Osteoblast (primary cell): ENCODE data around the gene MAPK11. TPM values are rescaled to one million over a fixed set of nuclear protein-coding genes. Genes with fewer than 3 reads are reported as not detected.

ENCODE experiments used
- DNase-seq: peaks from one replicate; pipeline ENCODE4 v3.0.0; 2011; ENCODE audit warnings: low spot score, mixed read lengths; ENCODE audit not compliant: insufficient read length; ENCODE audit errors: missing footprints
- H2AFZ ChIP-seq: 2 replicates; pipeline ENCODE4 v1.6.0; 2011; ENCODE audit warnings: mild to moderate bottlenecking, low read length
- H3K27ac ChIP-seq: 2 replicates; pipeline ENCODE4 v1.5.1; 2011; ENCODE audit warnings: mild to moderate bottlenecking, low read depth, low read length, moderate library complexity
- H3K27me3 ChIP-seq: 2 replicates; pipeline ENCODE4 v1.6.0; 2012; ENCODE audit warnings: mild to moderate bottlenecking, control low read depth, inconsistent platforms, low read length, moderate library complexity; ENCODE audit not compliant: insufficient read depth
- H3K36me3 ChIP-seq: 2 replicates; pipeline ENCODE4 v1.5.1; 2011; ENCODE audit warnings: mild to moderate bottlenecking, low read length, control low read depth, moderate library complexity; ENCODE audit not compliant: insufficient read depth
- H3K4me1 ChIP-seq: 2 replicates; pipeline ENCODE4 v1.5.1; 2011; ENCODE audit warnings: mild to moderate bottlenecking, low read length, control low read depth, moderate library complexity; ENCODE audit not compliant: insufficient read depth
- H3K4me2 ChIP-seq: 2 replicates; pipeline ENCODE4 v1.6.0; 2011; ENCODE audit warnings: mild to moderate bottlenecking, low read length; ENCODE audit not compliant: insufficient read depth
- H3K4me3 ChIP-seq: fragments of 200-600 bp; sonication (generic); 3 replicates; pipeline ENCODE4 v1.5.1; 2012; ENCODE audit warnings: mild to moderate bottlenecking, low read length, inconsistent platforms; ENCODE audit not compliant: insufficient read depth
- H3K79me2 ChIP-seq: 2 replicates; pipeline ENCODE4 v1.6.0; 2012; ENCODE audit warnings: mild to moderate bottlenecking, low read length, control low read depth, inconsistent platforms; ENCODE audit not compliant: insufficient read depth
- H3K9me3 ChIP-seq: 2 replicates; pipeline ENCODE4 v1.5.1; 2011; ENCODE audit warnings: low read depth, low read length, control low read depth
- H4K20me1 ChIP-seq: 2 replicates; pipeline ENCODE4 v1.6.0; 2012; ENCODE audit warnings: mild to moderate bottlenecking, low read length, control low read depth; ENCODE audit not compliant: insufficient read depth
- CTCF ChIP-seq: IDR thresholded peaks from 2 replicates; pipeline ENCODE4 v1.5.1; 2011; ENCODE audit warnings: mild to moderate bottlenecking, low read depth, low read length, moderate library complexity; ENCODE audit errors: extremely low read depth
- total RNA-seq: library from RNA; depleted of rRNA; stranded (reverse); fragments of >200 nt; gene quantifications from 2 replicates; pipeline ENCODE4 v1.2.3, GENCODE V29; 2012

Gene MAPK11
- total RNA-seq, 1 donor, result 6.2 TPM

GRCh38 chr22:50250555-50251476, 19.4 kb downstream of the MAPK11 start, which contains the start of gene HDAC10:
Gene HDAC10, minus strand, starts transcription at chr22:50251265. Its CDS starts 233 bp downstream, at chr22:50251032.
- Histone ChIP-seq H3K36me3 (peaks cover 17% of the 10 kb centered on the region), H3K27ac (peak within 1 kb of the TSS; percentile 37), H3K4me3 (peak within 1 kb of the TSS; percentile 87), H3K9me3 (no peaks in the 10 kb centered on the region), H3K4me1 (peaks cover 12% of the 10 kb centered on the region), H3K27me3 (no peaks in the 10 kb centered on the region), H3K79me2 (peaks cover 37% of the 10 kb centered on the region), H2AFZ (peak within 1 kb of the TSS; percentile 72), H3K4me2 (peak within 1 kb of the TSS; percentile 91), H4K20me1 (peaks cover 11% of the 10 kb centered on the region)
- TF ChIP-seq CTCF, result no peak
- DNase-seq, result peak; percentile 100

- Histone ChIP-seq H3K27me3 (no peaks in the 10 kb centered on the region), H3K4me3 (peak overlapping the region; percentile 87), H4K20me1 (peaks cover 11% of the 10 kb centered on the region), H3K36me3 (peaks cover 18% of the 10 kb centered on the region), H3K4me2 (peak overlapping the region; percentile 91), H3K27ac (no peak overlapping the region), H2AFZ (no peak overlapping the region), H3K79me2 (peaks cover 43% of the 10 kb centered on the region), H3K9me3 (no peaks in the 10 kb centered on the region), H3K4me1 (peaks cover 18% of the 10 kb centered on the region)
- TF ChIP-seq CTCF, result no peak
- no peak for DNase-seq
Measured at GRCh38 chr22:50250249-50250554, 20.0 kb downstream of the MAPK11 start.

GRCh38 chr22:50249341-50250248, 20.6 kb downstream of the MAPK11 start:
- H3K4me2 ChIP-seq, result peak overlapping the region; percentile 91
- TF ChIP-seq CTCF, result no peak
- DNase-seq, result peak; percentile 77
- peaks cover 18% of the 10 kb centered on the region for H3K36me3 ChIP-seq
- no peaks in the 10 kb centered on the region for H3K9me3 ChIP-seq
- no peak overlapping the region for H3K27ac ChIP-seq
- no peak overlapping the region for H2AFZ ChIP-seq
- peaks cover 11% of the 10 kb centered on the region for H4K20me1 ChIP-seq
- H3K79me2 ChIP-seq, result peaks cover 45% of the 10 kb centered on the region
- no peaks in the 10 kb centered on the region for H3K27me3 ChIP-seq
- peak overlapping the region; percentile 87 for H3K4me3 ChIP-seq
- peaks cover 18% of the 10 kb centered on the region for H3K4me1 ChIP-seq
